SK-N-DZ (cell line): ENCODE results near the gene WRAP73.

Experiments used
- DNase-seq: peaks from one replicate; pipeline ENCODE4 v3.0.0-alpha.2; 2015; ENCODE audit warnings: low spot score

Gene WRAP73

GRCh38 chr1:3650248-3651025 is 534 bp upstream of the WRAP73 start:
- DNase-seq: no peak

DNA sequence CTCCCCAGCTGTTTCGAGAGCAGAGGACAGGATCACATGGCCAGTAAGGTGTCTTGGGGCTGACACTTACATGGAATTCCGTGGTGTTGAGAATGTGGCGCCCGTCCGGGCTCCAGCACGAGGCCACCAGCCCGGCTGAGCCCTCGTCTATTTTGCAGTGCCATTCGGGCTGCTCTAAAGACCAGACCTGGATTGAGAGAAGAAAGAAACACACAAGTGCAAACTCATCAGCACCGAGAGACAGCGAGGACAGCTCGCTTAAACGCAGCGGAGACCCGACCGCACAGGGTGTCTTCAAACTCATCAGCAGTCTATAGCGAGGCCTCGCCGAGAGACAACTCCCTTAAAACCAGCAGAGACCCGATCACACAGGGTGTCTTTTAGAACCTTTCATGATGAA is 3.3 kb downstream of the WRAP73 start:
- DNase-seq: no peak

DNA sequence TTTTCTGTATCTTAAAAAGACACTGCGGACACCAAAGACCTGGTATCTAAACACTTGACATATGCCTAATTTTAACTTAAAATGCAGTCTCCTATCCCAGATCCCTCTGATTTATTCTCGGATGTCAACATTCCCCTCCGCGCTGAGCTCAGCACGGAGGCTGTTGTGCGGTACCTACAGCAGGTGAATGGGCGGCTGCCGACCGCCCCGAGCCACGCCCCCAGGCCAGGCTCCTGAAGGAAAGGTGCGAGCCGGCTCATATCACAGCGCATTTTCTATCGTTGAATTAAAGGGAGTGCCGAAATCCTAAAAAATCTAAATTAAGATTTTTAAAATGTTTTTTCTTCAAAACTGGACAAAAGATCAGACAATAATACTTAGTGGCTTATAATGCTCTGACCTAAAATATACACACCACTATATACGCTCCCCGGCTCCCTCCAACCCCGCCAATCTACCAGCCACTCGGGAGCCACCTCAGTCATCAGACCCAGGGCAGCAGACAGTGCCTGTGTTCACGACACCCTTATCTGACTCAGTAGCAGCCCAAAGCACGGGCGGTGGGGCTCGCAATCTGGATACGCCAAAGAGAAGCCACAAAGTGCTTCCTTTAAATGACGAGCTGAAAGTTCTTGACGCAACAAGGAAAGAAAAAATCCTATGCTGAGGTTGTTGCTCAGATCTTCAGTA is 4.1 kb downstream of the WRAP73 start:
- no peak for DNase-seq

- no peak for DNase-seq
These were observed 4.7 kb downstream of the WRAP73 start for GRCh38 chr1:3645247-3645646.

DNA sequence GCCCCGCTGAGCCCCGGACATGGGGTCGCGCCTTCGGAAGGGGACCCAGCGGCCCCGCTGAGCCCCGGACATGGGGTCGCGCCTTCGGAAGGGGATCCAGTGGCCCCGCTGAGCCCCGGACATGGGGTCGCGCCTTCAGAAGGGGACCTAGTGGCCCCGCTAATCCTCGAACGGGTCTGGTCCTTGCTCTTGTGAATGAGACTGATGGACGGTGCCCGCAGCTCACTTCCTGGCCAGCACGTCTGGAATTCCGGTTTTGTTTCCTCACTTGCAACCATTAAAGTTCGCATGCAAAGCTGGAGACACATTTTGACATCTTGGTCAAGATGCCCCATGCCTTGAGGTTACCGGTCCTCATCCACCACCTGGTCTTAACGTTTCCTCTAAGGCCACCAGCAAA is 5.6 kb downstream of the WRAP73 start:
- DNase-seq: no peak

GRCh38 chr1:3642919-3643675 is 6.8 kb downstream of the WRAP73 start:
- DNase-seq: no peak

DNA sequence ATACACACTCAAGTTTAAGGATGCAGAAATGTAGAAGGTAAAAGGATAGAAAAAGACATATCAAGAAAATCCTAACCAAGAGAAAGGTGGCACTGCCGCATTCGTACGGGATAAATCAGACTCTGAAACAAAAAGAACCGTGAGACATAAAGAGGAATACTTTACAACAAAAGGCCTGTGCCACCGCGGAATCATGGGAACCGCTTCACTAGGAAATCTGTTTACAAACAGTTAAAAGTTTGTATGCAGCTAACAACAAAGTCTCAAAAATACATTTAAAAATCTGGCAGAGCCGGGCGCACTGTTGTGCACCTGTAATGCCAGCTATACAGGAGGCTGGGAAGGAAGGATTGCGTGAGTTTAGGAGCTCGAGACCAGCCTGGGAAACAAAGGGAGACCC is 8.1 kb downstream of the WRAP73 start:
- no peak for DNase-seq

- DNase-seq: no peak
These were observed 8.7 kb downstream of the WRAP73 start for GRCh38 chr1:3641046-3641760.

GRCh38 chr1:3640121-3640837 is 9.6 kb downstream of the WRAP73 start:
- DNase-seq: no peak

DNA sequence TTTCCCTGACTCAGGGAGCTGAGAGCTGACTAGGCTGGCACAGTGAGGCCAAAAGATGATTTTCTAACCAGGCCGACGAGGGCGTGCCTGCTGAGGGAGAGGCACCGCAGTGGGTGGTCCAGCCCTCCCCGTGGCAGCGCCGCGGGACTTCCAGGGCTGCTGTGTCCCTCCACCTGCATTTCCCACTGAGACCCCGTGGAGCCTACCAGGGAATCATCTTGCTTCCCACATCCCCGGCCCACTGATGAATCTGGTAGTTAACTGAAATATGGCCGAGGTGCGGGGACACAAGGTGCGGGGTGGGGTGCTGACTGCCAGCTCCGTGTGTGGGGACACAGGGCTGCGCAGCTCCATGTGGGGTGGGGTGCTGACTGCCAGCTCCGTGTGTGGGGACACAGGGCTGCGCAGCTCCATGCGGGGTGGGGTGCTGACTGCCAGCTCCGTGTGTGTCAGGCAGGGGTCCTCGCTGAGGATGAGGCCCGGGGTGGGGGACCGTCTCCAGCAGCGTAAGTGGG is 10.4 kb downstream of the WRAP73 start:
- DNase-seq: no peak

- no peak for DNase-seq
These were observed 11.2 kb downstream of the WRAP73 start for GRCh38 chr1:3638676-3639075.

- DNase-seq: no peak
These were observed 11.9 kb downstream of the WRAP73 start for GRCh38 chr1:3638027-3638426.

DNA sequence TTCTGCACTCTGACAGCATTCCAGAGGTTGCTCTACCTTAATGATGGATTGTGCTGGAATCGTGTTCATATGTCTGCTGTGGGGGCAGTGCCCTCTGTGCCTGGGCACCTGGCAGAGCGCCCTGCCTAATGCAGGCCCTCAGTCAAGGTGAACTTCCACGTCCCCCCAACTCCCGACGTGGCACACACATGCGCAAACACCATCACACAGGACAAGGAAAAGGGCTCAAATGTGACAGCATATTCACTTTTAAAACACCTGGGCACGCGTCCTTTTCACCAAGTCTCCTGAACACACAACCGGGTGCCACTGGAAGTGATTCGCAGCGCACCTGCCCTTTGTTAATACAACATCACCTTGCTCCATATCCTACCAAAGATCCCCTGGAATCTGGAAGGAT is 13.4 kb downstream of the WRAP73 start:
- no peak for DNase-seq

DNA sequence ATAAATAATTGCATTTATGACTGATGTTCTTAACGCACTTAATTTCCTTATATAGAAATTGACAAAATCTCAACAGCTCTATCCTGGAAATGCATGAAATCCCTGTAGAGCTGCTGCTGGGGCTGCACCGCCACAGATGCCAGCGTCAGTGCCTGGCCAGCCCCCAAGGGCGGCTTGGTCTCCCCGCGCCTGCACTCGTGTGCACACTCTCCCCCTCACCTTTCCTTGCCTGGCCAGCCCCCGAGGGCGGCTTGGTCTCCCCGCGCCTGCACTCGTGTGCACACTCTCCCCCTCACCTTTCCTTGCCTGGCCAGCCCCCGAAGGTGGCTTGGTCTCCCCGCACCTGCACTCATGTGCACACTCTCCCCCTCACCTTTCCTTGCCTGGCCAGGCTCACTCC is 13.8 kb downstream of the WRAP73 start:
- DNase-seq: no peak

GRCh38 chr1:3634059-3634800 is 15.7 kb downstream of the WRAP73 start:
- no peak for DNase-seq

GRCh38 chr1:3633344-3634058 is 16.4 kb downstream of the WRAP73 start:
- no peak for DNase-seq

DNA sequence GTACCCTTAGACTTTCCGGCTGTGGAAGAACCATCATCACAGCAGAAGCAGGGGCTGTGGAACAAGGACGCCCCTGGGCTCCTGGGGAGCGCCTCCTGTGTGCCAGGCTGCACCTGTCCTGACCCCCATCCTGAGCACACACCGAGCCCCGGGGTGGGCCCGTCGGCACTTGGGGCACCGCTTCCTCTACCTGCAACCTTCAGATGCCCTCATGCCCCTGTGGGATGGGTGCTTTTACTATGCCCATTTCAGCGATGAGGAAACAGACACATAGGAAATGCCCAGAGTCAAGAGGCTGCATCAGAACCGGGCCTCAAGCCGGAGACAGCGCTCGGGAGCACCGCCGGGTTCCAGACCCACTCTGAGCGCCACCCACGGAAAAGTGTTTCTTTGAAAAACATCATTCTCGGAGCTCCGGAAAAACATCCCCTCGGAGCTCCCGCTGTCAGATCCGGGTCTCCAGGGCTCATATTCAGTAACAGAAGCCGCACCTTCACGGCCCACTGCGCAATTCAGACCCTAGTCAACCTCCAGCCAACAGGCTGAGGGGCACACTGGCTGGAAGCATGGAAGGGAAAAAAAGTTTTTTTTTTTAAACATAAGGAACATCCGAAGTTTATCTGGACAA is 17.1 kb downstream of the WRAP73 start:
- no peak for DNase-seq

GRCh38 chr1:3632298-3632697 is 17.6 kb downstream of the WRAP73 start:
- DNase-seq: no peak
